Measurements from ENCODE around the gene SPTBN2.

SPTBN2 gene

DNA sequence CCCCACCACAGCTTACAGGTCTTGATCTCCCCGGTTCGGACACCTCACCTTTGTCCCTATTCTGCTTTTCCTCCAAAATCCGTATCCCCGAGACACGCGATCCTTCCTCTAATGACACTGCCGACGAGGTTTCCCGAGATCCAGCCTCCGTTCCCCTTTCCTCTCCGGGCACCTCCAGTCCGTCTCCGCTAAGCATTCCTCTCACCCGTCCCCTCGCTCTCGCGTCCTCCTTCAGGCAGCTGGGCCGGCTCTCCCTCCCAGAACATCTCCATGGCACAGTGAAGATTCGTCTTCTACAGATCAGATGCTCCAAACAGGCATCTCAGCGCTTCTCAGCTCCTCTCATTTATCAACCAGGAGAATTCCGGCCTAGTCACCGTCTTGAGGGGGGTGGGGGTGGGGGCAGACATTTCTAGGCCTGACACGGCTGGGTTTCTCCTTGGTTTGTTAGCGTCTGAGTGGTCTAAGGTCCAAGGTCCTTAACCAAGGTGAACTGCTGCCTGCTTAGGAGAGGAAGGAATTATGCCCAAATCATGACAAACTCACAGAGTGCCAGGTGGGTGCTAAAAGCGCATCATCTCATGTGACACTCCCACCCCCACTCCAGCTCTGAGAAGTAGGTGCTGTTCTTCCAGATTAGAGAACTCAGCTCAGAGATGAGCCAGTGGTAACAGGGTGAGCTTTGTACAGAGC, at the start of gene SPTBN2:
TSS of gene SPTBN2 (minus strand) at position 524 of the 693 bp plus-strand sequence. CDS start 7,976 bp downstream, outside the sequence.
- DNase-seq (ENCODE audit: low read depth in 1 of 2, low spot score in 1 of 2) = no peak

DNA sequence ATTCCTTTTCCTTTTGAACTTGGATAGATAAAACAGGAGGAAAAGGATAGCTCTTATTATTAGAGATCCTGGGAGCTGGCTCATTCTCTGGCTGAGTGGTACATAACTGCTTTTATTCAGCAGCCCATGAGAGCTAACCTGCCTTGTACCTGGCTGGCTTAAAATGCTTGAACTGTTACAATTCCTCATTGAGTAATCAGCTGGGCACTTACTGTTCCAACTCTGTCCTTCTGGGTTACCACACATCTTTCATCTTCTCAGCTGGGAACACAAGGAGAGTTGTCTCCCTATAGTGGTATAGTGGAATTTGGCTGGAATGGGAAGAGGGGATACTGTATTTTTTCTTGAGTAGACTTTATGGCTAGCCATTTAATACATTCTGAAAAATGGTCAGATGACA, 39.8 kb upstream of the SPTBN2 start:
- no peak for DNase-seq (ENCODE audit: low read depth in 1 of 2, low spot score in 1 of 2)

DNA sequence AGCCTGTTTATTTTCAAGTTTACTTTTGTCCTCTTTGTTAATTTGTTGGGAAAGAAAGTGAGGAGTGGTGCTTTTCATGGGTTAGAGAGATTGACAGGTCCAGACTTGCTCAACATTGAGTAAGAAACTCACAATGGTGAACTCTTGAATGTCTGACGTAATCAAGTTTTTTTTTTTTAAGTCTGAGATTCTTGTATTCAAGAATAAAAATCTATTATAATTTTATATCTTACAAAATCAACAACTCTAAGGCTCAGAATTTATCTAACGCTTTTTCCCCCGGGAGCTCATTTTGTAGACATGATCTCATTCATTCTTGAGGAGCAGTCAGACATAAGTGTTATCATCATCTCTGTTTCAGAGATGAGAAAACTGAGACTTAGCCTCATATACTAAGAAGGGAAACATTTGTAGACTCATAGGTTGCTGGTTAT, 39.1 kb upstream of the SPTBN2 start:
- no peak for DNase-seq (ENCODE audit: low read depth in 1 of 2, low spot score in 1 of 2)

- no peak for DNase-seq (ENCODE audit: low read depth in 1 of 2, low spot score in 1 of 2)
Measured at GRCh38 chr11:66767666-66768065, 38.6 kb upstream of the SPTBN2 start.

DNA sequence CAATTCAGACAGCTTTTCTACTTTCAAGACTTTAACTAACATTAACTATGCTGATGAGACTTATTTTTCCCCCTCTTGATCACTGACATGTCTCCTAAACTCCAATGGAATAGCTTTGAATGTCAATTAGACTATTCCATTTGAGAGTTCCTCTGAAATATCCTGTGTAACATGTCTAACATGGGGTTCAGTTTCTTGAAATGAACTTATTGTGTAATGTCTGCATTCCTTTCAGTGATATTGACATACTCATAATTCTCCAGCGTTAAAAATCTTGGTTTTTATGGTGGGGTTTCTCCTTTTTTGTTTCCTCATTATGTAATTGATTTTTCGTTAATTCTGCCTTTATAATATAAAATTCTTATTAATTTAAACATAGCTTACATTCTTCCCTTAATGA, 37.7 kb upstream of the SPTBN2 start:
- DNase-seq (ENCODE audit: low read depth in 1 of 2, low spot score in 1 of 2) = no peak

DNA sequence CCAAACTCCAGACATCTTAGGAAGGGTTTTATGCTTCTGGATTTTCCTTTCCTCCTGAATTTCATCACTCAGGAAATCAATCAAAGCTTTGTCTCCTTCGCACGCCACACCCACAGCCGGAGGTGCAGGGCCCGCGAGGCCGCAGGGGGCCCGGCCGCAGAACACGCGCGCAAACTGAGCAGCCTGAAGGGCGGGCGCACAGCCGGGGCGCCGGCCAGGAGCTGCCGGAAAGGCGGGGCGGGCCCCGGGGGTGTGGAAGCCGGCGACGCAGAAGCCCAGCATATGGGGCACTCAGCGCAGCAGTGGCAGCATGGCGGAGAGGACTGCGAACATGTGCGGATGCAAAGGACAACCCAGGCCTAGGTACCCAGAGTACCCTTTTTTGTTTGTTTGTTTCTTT, 33.1 kb upstream of the SPTBN2 start:
- DNase-seq (ENCODE audit: low read depth in 1 of 2, low spot score in 1 of 2) = no peak

DNA sequence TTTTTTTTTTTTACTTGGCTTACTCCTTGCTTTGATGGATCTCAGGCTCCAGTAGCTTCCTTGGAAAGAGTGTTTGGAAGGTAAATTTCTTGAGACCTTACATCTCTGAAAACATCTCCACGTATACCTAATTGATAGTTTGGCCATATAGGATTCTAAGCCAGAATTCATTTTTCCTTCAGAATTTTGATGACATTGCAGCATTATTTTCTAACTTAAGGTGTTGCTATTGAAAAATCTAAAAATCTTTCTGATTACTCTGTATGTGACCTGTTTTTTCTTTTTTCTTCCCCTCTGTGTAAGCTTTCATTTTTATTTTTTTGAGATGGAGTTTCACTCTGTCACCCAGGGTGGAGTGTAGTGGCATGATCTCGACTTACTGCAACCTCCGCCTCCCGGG, 23.1 kb upstream of the SPTBN2 start:
- DNase-seq (ENCODE audit: low read depth in 1 of 2, low spot score in 1 of 2) = no peak

GRCh38 chr11:66749091-66749490, 20.1 kb upstream of the SPTBN2 start:
- no peak for DNase-seq (ENCODE audit: low read depth in 1 of 2, low spot score in 1 of 2)

DNA sequence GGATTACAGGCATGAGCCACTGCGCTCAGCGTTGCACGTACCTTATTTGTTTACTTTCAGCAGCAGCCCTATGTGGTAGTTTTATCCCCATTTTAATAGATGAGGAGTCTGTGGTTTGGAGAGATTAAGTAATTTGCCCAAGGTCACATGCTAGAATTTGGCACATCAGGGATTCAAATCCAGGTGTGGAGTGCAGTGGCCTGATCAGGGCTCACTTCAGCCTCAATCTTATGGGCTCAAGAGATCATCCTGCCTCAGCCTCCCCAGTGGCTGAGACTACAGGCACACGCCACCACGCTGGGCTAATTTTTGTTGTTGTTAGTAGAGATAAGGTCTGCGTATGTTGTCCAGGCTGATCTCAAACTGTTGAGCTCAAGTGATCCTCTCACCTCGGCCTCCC, 18.5 kb upstream of the SPTBN2 start:
- no peak for DNase-seq (ENCODE audit: low read depth in 1 of 2, low spot score in 1 of 2)

GRCh38 chr11:66745356-66746235, 16.6 kb upstream of the SPTBN2 start:
- peak in 1 of 2 donors; percentile 9 for DNase-seq (ENCODE audit: low read depth in 1 of 2, low spot score in 1 of 2)

- peak; percentile 77 to 85 for DNase-seq (ENCODE audit: low read depth in 1 of 2, low spot score in 1 of 2)
Measured at GRCh38 chr11:66744485-66745355, 15.7 kb upstream of the SPTBN2 start.

- no peak for DNase-seq (ENCODE audit: low read depth in 1 of 2, low spot score in 1 of 2)
Measured at GRCh38 chr11:66743271-66743968, 14.4 kb upstream of the SPTBN2 start.

- DNase-seq (ENCODE audit: low read depth in 1 of 2, low spot score in 1 of 2) = no peak
Measured at GRCh38 chr11:66741153-66741552, 12.1 kb upstream of the SPTBN2 start.

GRCh38 chr11:66739983-66740382, 11.0 kb upstream of the SPTBN2 start:
- DNase-seq (ENCODE audit: low read depth in 1 of 2, low spot score in 1 of 2) = no peak

- DNase-seq (ENCODE audit: low read depth in 1 of 2, low spot score in 1 of 2) = no peak
Measured at GRCh38 chr11:66734215-66734614, 5.2 kb upstream of the SPTBN2 start.

DNA sequence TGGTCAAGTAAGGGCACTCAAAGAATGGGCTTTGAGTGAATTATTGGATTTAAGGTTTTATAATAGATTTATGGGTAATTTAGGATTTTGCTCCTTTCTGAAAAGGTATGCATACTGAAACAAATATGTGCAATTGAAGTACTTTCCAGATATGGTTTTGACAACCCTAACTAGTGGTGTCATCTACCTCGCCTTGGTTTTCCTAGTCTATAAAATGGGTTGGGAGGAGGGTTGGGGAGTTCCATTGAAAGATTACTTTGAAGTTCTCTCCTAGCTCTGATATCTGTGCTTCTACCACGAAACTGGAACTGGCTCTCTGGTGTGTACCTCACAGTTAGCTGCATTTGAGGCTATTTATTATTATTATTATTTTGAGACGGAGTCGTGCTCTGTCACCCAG, 431 bp upstream of the SPTBN2 start:
- DNase-seq (ENCODE audit: low read depth in 1 of 2, low spot score in 1 of 2) = no peak

GRCh38 chr11:66728038-66728692, 851 bp downstream of the SPTBN2 start:
- DNase-seq (ENCODE audit: low read depth in 1 of 2, low spot score in 1 of 2) = no peak

GRCh38 chr11:66727282-66728037, 1.6 kb downstream of the SPTBN2 start:
- no peak for DNase-seq (ENCODE audit: low read depth in 1 of 2, low spot score in 1 of 2)

- no peak for DNase-seq (ENCODE audit: low read depth in 1 of 2, low spot score in 1 of 2)
Measured at GRCh38 chr11:66725647-66726046, 3.4 kb downstream of the SPTBN2 start.

DNA sequence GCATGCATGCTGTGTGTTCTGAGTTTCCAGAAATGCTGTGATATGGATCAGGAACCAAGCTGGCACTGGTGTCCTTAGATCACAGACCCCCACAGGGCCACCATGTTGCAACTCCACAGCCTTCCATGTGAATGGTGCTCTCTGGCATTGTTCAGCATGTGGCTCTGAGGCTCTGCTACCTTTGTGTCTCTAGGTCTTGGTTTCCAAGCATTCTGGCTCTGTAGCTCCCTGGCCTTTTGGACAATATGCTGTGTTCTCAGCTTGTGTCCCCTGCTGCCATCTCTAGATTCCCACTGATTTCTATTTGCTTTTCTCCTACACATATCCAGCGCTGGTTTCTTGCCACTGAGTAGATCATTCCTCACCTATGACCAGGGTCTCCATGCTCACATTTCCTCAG, 3.9 kb downstream of the SPTBN2 start:
- DNase-seq (ENCODE audit: low read depth in 1 of 2, low spot score in 1 of 2) = no peak
